Fibroblast of lung (primary cell): ENCODE results near the gene PLXNA4. TPM values are rescaled to one million over a fixed set of nuclear protein-coding genes. Genes with fewer than 3 reads are reported as not detected.

ENCODE experiments used
- DNase-seq, 2 donors: peaks; one replicate each; pipeline versions ENCODE4 v3.0.0 to v3.0.0-alpha.2; 2010; ENCODE audit warnings: low read depth in 2 of 2
- H2AFZ ChIP-seq: 2 replicates; pipeline ENCODE4 v1.5.1; 2012; ENCODE audit warnings: low read length, control low read depth, inconsistent platforms
- H3K27ac ChIP-seq: 2 replicates; pipeline ENCODE4 v1.5.1; 2011; ENCODE audit warnings: low read length, control low read depth; ENCODE audit not compliant: insufficient read depth
- H3K27me3 ChIP-seq: 2 replicates; pipeline ENCODE4 v1.5.1; 2011; ENCODE audit warnings: mild to moderate bottlenecking, low read length; ENCODE audit not compliant: control insufficient read depth, insufficient read depth
- H3K36me3 ChIP-seq: 2 replicates; pipeline ENCODE4 v1.5.1; 2011; ENCODE audit warnings: low read length; ENCODE audit not compliant: control insufficient read depth, insufficient read depth
- H3K4me1 ChIP-seq: 2 replicates; pipeline ENCODE4 v1.5.1; 2011; ENCODE audit warnings: low read length; ENCODE audit not compliant: control insufficient read depth, insufficient read depth; ENCODE audit errors: extremely low read depth
- H3K4me2 ChIP-seq: 2 replicates; pipeline ENCODE4 v1.5.1; 2011; ENCODE audit warnings: low read length, control low read depth; ENCODE audit not compliant: insufficient read depth; ENCODE audit errors: extremely low read depth
- H3K4me3 ChIP-seq, 4 experiments: fragments of 200-600 bp in 1 of 4; sonication (generic) in 1 of 4; replicated peaks in 1 of 4; 2 replicates each; pipeline ENCODE4 v1.5.1; 2011 to 2016; ENCODE audit warnings: low read length in 4 of 4, low read depth in 3 of 4, mild to moderate bottlenecking in 3 of 4, control low read depth in 2 of 4, inconsistent platforms in 1 of 4, mixed read lengths in 1 of 4; ENCODE audit not compliant: insufficient read depth in 1 of 4; ENCODE audit errors: control extremely low read depth in 1 of 4
- H3K79me2 ChIP-seq: 2 replicates; pipeline ENCODE4 v1.5.1; 2012; ENCODE audit warnings: mild to moderate bottlenecking, low read length, inconsistent platforms; ENCODE audit not compliant: control insufficient read depth, insufficient read depth
- H3K9ac ChIP-seq: 2 replicates; pipeline ENCODE4 v1.5.1; 2011; ENCODE audit warnings: mild to moderate bottlenecking, low read length, control low read depth; ENCODE audit not compliant: insufficient read depth
- H3K9me3 ChIP-seq: 2 replicates; pipeline ENCODE4 v1.5.1; 2012; ENCODE audit warnings: low read depth, low read length; ENCODE audit not compliant: control insufficient read depth, insufficient read depth
- H4K20me1 ChIP-seq: 2 replicates; pipeline ENCODE4 v1.5.1; 2011; ENCODE audit warnings: low read length; ENCODE audit not compliant: control insufficient read depth, insufficient read depth; ENCODE audit errors: extremely low read depth
- CTCF ChIP-seq, 2 donors: IDR thresholded peaks in 1 of 2; conservative IDR thresholded peaks in 1 of 2; 1 replicate in 1 of 2; 2 replicates in 1 of 2; pipeline ENCODE4 v1.5.1; 2011 to 2012; ENCODE audit warnings: low read length in 2 of 2, control low read depth in 1 of 2, inconsistent platforms in 1 of 2, low read depth in 1 of 2, mild to moderate bottlenecking in 1 of 2
- EZH2 ChIP-seq: IDR thresholded peaks from 2 replicates; pipeline ENCODE4 v1.5.1; 2012; ENCODE audit warnings: low read length, control low read depth, mild to moderate bottlenecking; ENCODE audit errors: missing control alignments
- polyA plus RNA-seq, 2 donors: library from polyadenylated mRNA; depleted of rRNA in 1 of 2; stranded (reverse) in 1 of 2; unstranded in 1 of 2; fragments of >200 nt; gene quantifications; 2 replicates each; pipeline ENCODE4 v1.2.1, GENCODE V29; 2011 to 2012; ENCODE audit warnings: missing spikeins in 1 of 2
- total RNA-seq: library from RNA; depleted of rRNA; stranded (reverse); fragments of >200 nt; gene quantifications from 2 replicates; pipeline ENCODE4 v1.2.1, GENCODE V29; 2014

Gene PLXNA4
- total and polyA plus RNA-seq, 2 donors (not counting 1 experiment from before 2014, with no cell fraction given), result 1.2 to 1.5 TPM

GRCh38 chr7:132515181-132515580, 61.1 kb downstream of the PLXNA4 start:
- no peaks in the 10 kb centered on the region for H3K79me2 ChIP-seq
- H3K27ac ChIP-seq, result no peak overlapping the region
- no peaks in the 10 kb centered on the region for H4K20me1 ChIP-seq
- TF ChIP-seq CTCF (conservative IDR thresholded peaks at IDR 0.05 in 1 of 2, IDR thresholded peaks at IDR 0.05 in 1 of 2; ENCODE audit: low read depth in 1 of 2, low read length in 2 of 2) (no peak), EZH2 (no peak)
- H3K9ac ChIP-seq, result no peak overlapping the region
- no peaks in the 10 kb centered on the region for H3K36me3 ChIP-seq
- no peaks in the 10 kb centered on the region for H3K27me3 ChIP-seq
- H3K4me1 ChIP-seq, result no peaks in the 10 kb centered on the region
- no peak overlapping the region for H3K4me2 ChIP-seq
- no peak for DNase-seq
- no peak overlapping the region for H2AFZ ChIP-seq
- no peaks in the 10 kb centered on the region for H3K9me3 ChIP-seq
- no peak overlapping the region for H3K4me3 ChIP-seq

DNA sequence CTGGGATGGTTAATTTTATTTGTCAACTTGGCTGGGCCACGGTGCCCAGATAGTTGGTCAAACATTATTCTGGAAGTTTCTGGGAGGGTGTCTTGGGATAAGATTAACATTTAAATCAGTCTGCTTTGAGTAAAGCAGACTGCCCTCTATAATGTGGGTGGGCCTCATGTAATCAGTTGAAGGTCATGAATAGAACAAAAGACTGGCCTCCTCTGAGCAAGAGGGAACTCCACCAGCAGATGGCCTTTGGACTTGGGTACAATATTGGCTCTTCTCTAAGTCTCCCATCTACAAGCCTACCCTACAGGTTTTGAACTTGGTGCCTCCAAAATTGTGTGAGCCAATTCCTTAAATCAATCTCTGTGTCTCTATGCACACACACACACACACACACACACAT, 61.8 kb downstream of the PLXNA4 start:
- Histone ChIP-seq H3K27ac (no peak overlapping the region), H3K4me3 (no peak overlapping the region), H3K9me3 (no peaks in the 10 kb centered on the region), H4K20me1 (no peaks in the 10 kb centered on the region), H3K36me3 (no peaks in the 10 kb centered on the region), H3K4me1 (no peaks in the 10 kb centered on the region), H3K9ac (no peak overlapping the region), H2AFZ (no peak overlapping the region), H3K27me3 (no peaks in the 10 kb centered on the region), H3K79me2 (no peaks in the 10 kb centered on the region), H3K4me2 (no peak overlapping the region)
- no peak for DNase-seq
- no peak for TF ChIP-seq CTCF (conservative IDR thresholded peaks at IDR 0.05 in 1 of 2, IDR thresholded peaks at IDR 0.05 in 1 of 2; ENCODE audit: low read depth in 1 of 2, low read length in 2 of 2)
- no peak for TF ChIP-seq EZH2

DNA sequence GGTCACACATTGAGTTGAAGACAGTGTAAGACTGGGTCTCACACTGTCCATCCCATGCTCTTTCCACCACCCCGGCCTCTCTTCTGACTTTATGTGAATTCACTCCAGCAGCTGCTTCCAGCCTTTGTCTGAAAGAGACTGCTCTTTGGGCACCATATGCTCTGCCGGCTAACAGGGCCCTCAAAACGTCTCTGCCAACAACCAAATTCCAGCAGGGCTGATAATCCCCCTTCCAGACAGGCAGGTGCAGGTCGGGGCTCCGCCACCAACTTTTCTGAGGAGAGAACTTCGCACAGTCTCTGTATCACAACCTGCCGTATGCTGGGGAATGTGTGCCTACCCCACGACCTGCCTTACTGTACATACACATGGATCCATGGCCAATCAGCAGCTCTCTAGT, 64.3 kb downstream of the PLXNA4 start:
- H3K79me2 ChIP-seq, result no peaks in the 10 kb centered on the region
- no peaks in the 10 kb centered on the region for H4K20me1 ChIP-seq
- H2AFZ ChIP-seq, result no peak overlapping the region
- no peaks in the 10 kb centered on the region for H3K9me3 ChIP-seq
- no peaks in the 10 kb centered on the region for H3K4me1 ChIP-seq
- DNase-seq, result no peak
- TF ChIP-seq EZH2, result no peak
- TF ChIP-seq CTCF (conservative IDR thresholded peaks at IDR 0.05 in 1 of 2, IDR thresholded peaks at IDR 0.05 in 1 of 2; ENCODE audit: low read depth in 1 of 2, low read length in 2 of 2), result no peak
- H3K27ac ChIP-seq, result no peak overlapping the region
- no peak overlapping the region for H3K4me3 ChIP-seq
- no peak overlapping the region for H3K9ac ChIP-seq
- H3K36me3 ChIP-seq, result no peaks in the 10 kb centered on the region
- no peaks in the 10 kb centered on the region for H3K27me3 ChIP-seq
- no peak overlapping the region for H3K4me2 ChIP-seq
